Neural crest cell (in vitro differentiated cells): ENCODE results near the gene CYP2W1. TPM values are rescaled to one million over a fixed set of nuclear protein-coding genes. Genes with fewer than 3 reads are reported as not detected.
A peak's percentile ranks its signal among the peaks of the same experiment; 100 is the strongest.
"Not testable (repeated sequence)": the region's sequence is repeated elsewhere in the genome, so short reads cannot be mapped to it uniquely, and the experiment has no call there.

Source experiments
- DNase-seq: peaks from one replicate; pipeline ENCODE4 v3.0.0; 2021; ENCODE audit warnings: low read depth, mixed read lengths, low spot score
- H3K27ac Mint-ChIP-seq: one replicate; pipeline ENCODE4 v1.8.0; 2021; ENCODE audit warnings: mild to moderate bottlenecking, mixed read lengths; ENCODE audit not compliant: unreplicated experiment
- H3K27me3 Mint-ChIP-seq: 2 replicates; pipeline ENCODE4 v1.8.0; 2021; ENCODE audit warnings: low read depth, mild to moderate bottlenecking, mixed read lengths
- H3K36me3 Mint-ChIP-seq: 2 replicates; pipeline ENCODE4 v1.8.0; 2021; ENCODE audit warnings: low read depth, mild to moderate bottlenecking, mixed read lengths
- H3K4me1 Mint-ChIP-seq: 2 replicates; pipeline ENCODE4 v1.8.0; 2021; ENCODE audit warnings: mixed read lengths
- H3K4me3 Mint-ChIP-seq: one replicate; pipeline ENCODE4 v1.8.0; 2021; ENCODE audit warnings: mild to moderate bottlenecking, mixed read lengths
- H3K9me3 Mint-ChIP-seq: 2 replicates; pipeline ENCODE4 v1.8.0; 2021; ENCODE audit warnings: mixed read lengths
- CTCF ChIP-seq: fragments of 200-600 bp; sonication (generic); conservative IDR thresholded peaks from 2 replicates; pipeline ENCODE4 v1.5.0; 2021; ENCODE audit warnings: antibody characterized with exemption, mild to moderate bottlenecking
- total RNA-seq: library from RNA; stranded (reverse); gene quantifications from 2 replicates; pipeline ENCODE4 v1.2.1, GENCODE V29; 2021

The CYP2W1 gene
- total RNA-seq, 1 donor from 2014 or later, result not detected

- no peaks in the 10 kb centered on the region for H3K36me3 Mint-ChIP-seq
- no peaks in the 10 kb centered on the region for H3K9me3 Mint-ChIP-seq
- peaks cover 11% of the 10 kb centered on the region for H3K4me1 Mint-ChIP-seq
- H3K27me3 Mint-ChIP-seq, result peaks cover 3% of the 10 kb centered on the region
- no peak for DNase-seq
- peak; percentile 30 for TF ChIP-seq CTCF
- no peak overlapping the region for H3K4me3 Mint-ChIP-seq
- H3K27ac Mint-ChIP-seq, result no peak overlapping the region
These were observed 14.7 kb downstream of the CYP2W1 start for GRCh38 chr7:997404-998395.

GRCh38 chr7:999149-999879, 16.3 kb downstream of the CYP2W1 start:
- no peak for DNase-seq
- peaks cover 4% of the 10 kb centered on the region for H3K4me1 Mint-ChIP-seq
- no peaks in the 10 kb centered on the region for H3K9me3 Mint-ChIP-seq
- H3K4me3 Mint-ChIP-seq, result no peak overlapping the region
- no peaks in the 10 kb centered on the region for H3K36me3 Mint-ChIP-seq
- H3K27ac Mint-ChIP-seq, result no peak overlapping the region
- no peaks in the 10 kb centered on the region for H3K27me3 Mint-ChIP-seq
- no peak for TF ChIP-seq CTCF

GRCh38 chr7:999941-1000935, 17.3 kb downstream of the CYP2W1 start:
- Mint-ChIP-seq H3K4me3 (no peak overlapping the region), H3K27ac (no peak overlapping the region), H3K4me1 (no peaks in the 10 kb centered on the region)

GRCh38 chr7:1001069-1001770, 18.2 kb downstream of the CYP2W1 start:
- not testable (repeated sequence) for H3K27ac Mint-ChIP-seq

More at GRCh38 chr7:999941-1000935, 17.3 kb downstream of the CYP2W1 start:
- H3K36me3 Mint-ChIP-seq, result no peaks in the 10 kb centered on the region
- DNase-seq, result no peak
- no peak for TF ChIP-seq CTCF
- H3K27me3 Mint-ChIP-seq, result no peaks in the 10 kb centered on the region
- no peaks in the 10 kb centered on the region for H3K9me3 Mint-ChIP-seq

GRCh38 chr7:1002026-1002425, 19.0 kb downstream of the CYP2W1 start:
- not testable (repeated sequence) for H3K36me3 Mint-ChIP-seq, H3K4me3 Mint-ChIP-seq, H3K9me3 Mint-ChIP-seq

More at GRCh38 chr7:1001069-1001770, 18.2 kb downstream of the CYP2W1 start:
- not testable (repeated sequence) for H3K4me3 Mint-ChIP-seq, H3K4me1 Mint-ChIP-seq, DNase-seq, H3K9me3 Mint-ChIP-seq, H3K36me3 Mint-ChIP-seq, H3K27me3 Mint-ChIP-seq

GRCh38 chr7:1002445-1002844, 19.5 kb downstream of the CYP2W1 start:
- H3K4me3 Mint-ChIP-seq, H3K9me3 Mint-ChIP-seq, H3K27me3 Mint-ChIP-seq, DNase-seq, H3K27ac Mint-ChIP-seq, H3K36me3 Mint-ChIP-seq, H3K4me1 Mint-ChIP-seq: not testable (repeated sequence)

More at GRCh38 chr7:1002026-1002425, 19.0 kb downstream of the CYP2W1 start:
- not testable (repeated sequence) for H3K4me1 Mint-ChIP-seq, H3K27me3 Mint-ChIP-seq, DNase-seq, H3K27ac Mint-ChIP-seq
